HepG2 (cell line): ENCODE results near the gene RPS25. TPM values are rescaled to one million over a fixed set of nuclear protein-coding genes. Genes with fewer than 3 reads are reported as not detected.

Experiments
- CENPX ChIP-seq: sonication (generic); formaldehyde crosslinking; IDR thresholded peaks from 2 replicates; pipeline ENCODE4 v1.9.0; 2021; ENCODE audit warnings: mild to moderate bottlenecking, missing genetic modification reagents, moderate library complexity
- ISX ChIP-seq: sonication (generic); formaldehyde crosslinking; conservative IDR thresholded peaks from 2 replicates; pipeline ENCODE4 v1.5.0; 2020; ENCODE audit warnings: missing genetic modification reagents
- JDP2 ChIP-seq: sonication (generic); formaldehyde crosslinking; IDR thresholded peaks from 2 replicates; pipeline ENCODE4 v1.8.1; 2022; ENCODE audit warnings: missing genetic modification reagents, borderline replicate concordance
- KDM3A ChIP-seq: IDR thresholded peaks from 2 replicates; pipeline ENCODE4 v1.6.1; 2018; ENCODE audit warnings: low read depth, missing compliant biosample characterization
- MAFK ChIP-seq, 2 experiments: IDR thresholded peaks in 1 of 2; conservative IDR thresholded peaks in 1 of 2; 2 replicates each; pipeline ENCODE4 v1.6.1; 2011; ENCODE audit warnings: improper control_type of control experiment in 2 of 2, low read length in 2 of 2
- MED13 ChIP-seq: sonication (generic); formaldehyde crosslinking; IDR thresholded peaks from 2 replicates; pipeline ENCODE4 v1.5.0; 2020; ENCODE audit warnings: missing genetic modification reagents
- MTA3 ChIP-seq: sonication (generic); formaldehyde crosslinking; IDR thresholded peaks from 2 replicates; pipeline ENCODE4 v1.4.0; 2020; ENCODE audit warnings: missing genetic modification reagents
- NFKB2 ChIP-seq: sonication (generic); formaldehyde crosslinking; IDR thresholded peaks from 2 replicates; pipeline ENCODE4 v1.4.0; 2020; ENCODE audit warnings: missing genetic modification reagents, borderline replicate concordance
- NFKBIZ ChIP-seq: IDR thresholded peaks from 2 replicates; pipeline ENCODE4 v1.6.1; 2018; ENCODE audit warnings: missing genetic modification reagents, missing compliant biosample characterization
- ZFP36 ChIP-seq: fragments of 150-350 bp; IDR thresholded peaks from 2 replicates; pipeline ENCODE4 v1.6.1; 2018; ENCODE audit warnings: borderline replicate concordance, low read length, low read depth; ENCODE audit not compliant: partially characterized antibody
- ZNF205 ChIP-seq: IDR thresholded peaks from 2 replicates; pipeline ENCODE4 v1.6.1; 2018; ENCODE audit warnings: missing biosample characterization, missing genetic modification reagents
- ZNF430 ChIP-seq: sonication (generic); formaldehyde crosslinking; IDR thresholded peaks from 2 replicates; pipeline ENCODE4 v1.9.0; 2021; ENCODE audit warnings: mild to moderate bottlenecking, missing genetic modification reagents
- polyA plus RNA-seq, 8 experiments: library from polyadenylated mRNA; depleted of rRNA in 3 of 8; stranded (reverse) in 7 of 8; unstranded in 1 of 8; fragments of >200 nt; fragmentation: Illumina TruSeq in 4 of 8; extraction: Trizol in 4 of 8; gene quantifications; 2 replicates each; pipeline versions ENCODE4 v1.2.1 to v1.2.3, GENCODE V29; 2011 to 2016; ENCODE audit warnings: low read depth in 4 of 8, missing spikeins in 1 of 8, mixed read lengths in 1 of 8; ENCODE audit not compliant: insufficient read depth in 1 of 8
- total RNA-seq, 5 experiments: library from RNA; depleted of rRNA; stranded (reverse); fragments of >200 nt; fragmentation: Illumina TruSeq; extraction: Trizol; gene quantifications; 2 replicates each; pipeline ENCODE4 v1.2.3, GENCODE V29; 2016; ENCODE audit warnings: low read depth in 1 of 5
- TF ChIP-seq, protein P1 (sequence below): IDR thresholded peaks from 2 replicates; pipeline ENCODE4 v1.6.1; 2016; ENCODE audit warnings: missing compliant biosample characterization, missing genetic modification reagents, borderline replicate concordance
- TF ChIP-seq, protein P2 (sequence below): IDR thresholded peaks from 2 replicates; pipeline ENCODE4 v1.6.1; 2016; ENCODE audit warnings: low read depth, control low read depth
- TF ChIP-seq, protein P3 (sequence below): sonication (generic); formaldehyde crosslinking; IDR thresholded peaks from 2 replicates; pipeline ENCODE4 v1.5.0; 2020; ENCODE audit warnings: missing genetic modification reagents
- TF ChIP-seq, protein P4 (sequence below): sonication (generic); formaldehyde crosslinking; IDR thresholded peaks from 2 replicates; pipeline ENCODE4 v1.4.0; 2020; ENCODE audit warnings: missing genetic modification reagents, borderline replicate concordance
- TF ChIP-seq, protein P5 (sequence below): sonication (generic); formaldehyde crosslinking; IDR thresholded peaks from 2 replicates; pipeline ENCODE4 v1.5.0; 2020; ENCODE audit warnings: mild to moderate bottlenecking, missing genetic modification reagents, borderline replicate concordance
- TF ChIP-seq, protein P6 (sequence below): sonication (generic); formaldehyde crosslinking; IDR thresholded peaks from 2 replicates; pipeline ENCODE4 v1.8.1; 2023; ENCODE audit warnings: mild to moderate bottlenecking, missing genetic modification reagents

Gene RPS25
- total and polyA plus RNA-seq, 2 of the 13 experiments (the other 11 are each of a cell fraction or from before 2014, with no cell fraction given), result 839 to 1,415 TPM

DNA sequence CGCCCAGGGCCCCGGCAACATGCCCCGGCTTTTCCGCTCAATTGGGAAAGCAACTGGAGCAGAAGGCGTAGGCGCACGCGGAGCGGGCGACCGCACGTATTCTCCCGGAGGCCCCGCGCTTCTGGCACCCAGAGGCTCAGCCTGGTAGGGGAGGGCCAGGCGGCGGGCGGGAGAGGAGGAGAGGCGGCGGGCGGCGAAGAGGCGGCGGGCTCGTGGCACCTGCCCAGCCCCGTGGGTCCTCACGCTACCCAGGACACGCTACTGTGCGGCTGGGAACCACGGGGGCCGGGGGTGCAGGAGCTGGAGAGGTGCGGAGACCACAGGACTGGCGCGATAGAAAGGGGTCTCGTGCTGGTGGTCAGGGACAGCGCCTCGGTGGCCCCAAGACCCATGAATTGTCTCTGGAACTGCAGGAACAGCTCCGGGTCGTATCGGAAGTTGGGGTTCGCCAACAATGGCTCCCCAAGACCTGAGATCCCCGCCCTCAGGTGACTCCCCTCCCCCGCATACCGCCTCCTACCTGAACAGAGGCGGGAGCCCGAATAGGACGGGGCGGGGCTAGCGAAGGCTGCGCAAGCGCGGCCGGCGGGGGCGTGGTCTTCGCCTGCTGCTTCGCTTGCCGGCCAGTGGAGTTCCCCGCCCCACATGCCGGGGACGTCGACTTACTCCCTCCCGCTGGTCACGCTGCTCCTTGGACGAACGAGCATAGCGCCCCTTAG, 12.3 kb upstream of the RPS25 start, which contains the start of gene SLC37A4 (continued):
- TF ChIP-seq, protein P1, sequence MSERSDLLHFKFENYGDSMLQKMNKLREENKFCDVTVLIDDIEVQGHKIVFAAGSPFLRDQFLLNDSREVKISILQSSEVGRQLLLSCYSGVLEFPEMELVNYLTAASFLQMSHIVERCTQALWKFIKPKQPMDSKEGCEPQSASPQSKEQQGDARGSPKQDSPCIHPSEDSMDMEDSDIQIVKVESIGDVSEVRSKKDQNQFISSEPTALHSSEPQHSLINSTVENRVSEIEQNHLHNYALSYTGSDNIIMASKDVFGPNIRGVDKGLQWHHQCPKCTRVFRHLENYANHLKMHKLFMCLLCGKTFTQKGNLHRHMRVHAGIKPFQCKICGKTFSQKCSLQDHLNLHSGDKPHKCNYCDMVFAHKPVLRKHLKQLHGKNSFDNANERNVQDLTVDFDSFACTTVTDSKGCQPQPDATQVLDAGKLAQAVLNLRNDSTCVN, result no peak; the same call in 1 of the 2 replicates
- TF ChIP-seq NFKBIZ (CRISPR knock-in tag), result peak; percentile 59; the same call in 1 of the 2 replicates
- TF ChIP-seq ISX (CRISPR knock-in tag), result peak; percentile 61; the same call in 1 of the 2 replicates
- TF ChIP-seq ZNF430 (CRISPR knock-in tag), result peak; percentile 76; the same call in 1 of the 2 replicates
- peak; percentile 62; the same call in 1 of the 2 replicates for TF ChIP-seq ZNF205 (CRISPR knock-in tag)
- TF ChIP-seq NFKB2, result peak; percentile 87; the same call in 1 of the 2 replicates
- TF ChIP-seq KDM3A, result peak; percentile 75; the same call in 1 of the 2 replicates
- TF ChIP-seq, protein P2, sequence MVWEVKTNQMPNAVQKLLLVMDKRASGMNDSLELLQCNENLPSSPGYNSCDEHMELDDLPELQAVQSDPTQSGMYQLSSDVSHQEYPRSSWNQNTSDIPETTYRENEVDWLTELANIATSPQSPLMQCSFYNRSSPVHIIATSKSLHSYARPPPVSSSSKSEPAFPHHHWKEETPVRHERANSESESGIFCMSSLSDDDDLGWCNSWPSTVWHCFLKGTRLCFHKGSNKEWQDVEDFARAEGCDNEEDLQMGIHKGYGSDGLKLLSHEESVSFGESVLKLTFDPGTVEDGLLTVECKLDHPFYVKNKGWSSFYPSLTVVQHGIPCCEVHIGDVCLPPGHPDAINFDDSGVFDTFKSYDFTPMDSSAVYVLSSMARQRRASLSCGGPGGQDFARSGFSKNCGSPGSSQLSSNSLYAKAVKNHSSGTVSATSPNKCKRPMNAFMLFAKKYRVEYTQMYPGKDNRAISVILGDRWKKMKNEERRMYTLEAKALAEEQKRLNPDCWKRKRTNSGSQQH, result no peak; the same call in 1 of the 2 replicates
- no peak for TF ChIP-seq ZFP36
- TF ChIP-seq CENPX, result no peak
- TF ChIP-seq, protein P3, sequence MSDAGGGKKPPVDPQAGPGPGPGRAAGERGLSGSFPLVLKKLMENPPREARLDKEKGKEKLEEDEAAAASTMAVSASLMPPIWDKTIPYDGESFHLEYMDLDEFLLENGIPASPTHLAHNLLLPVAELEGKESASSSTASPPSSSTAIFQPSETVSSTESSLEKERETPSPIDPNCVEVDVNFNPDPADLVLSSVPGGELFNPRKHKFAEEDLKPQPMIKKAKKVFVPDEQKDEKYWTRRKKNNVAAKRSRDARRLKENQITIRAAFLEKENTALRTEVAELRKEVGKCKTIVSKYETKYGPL (CRISPR knock-in tag), result peak; percentile 75
- no peak; the same call in 1 of the 2 replicates for TF ChIP-seq MED13
- TF ChIP-seq, protein P4, sequence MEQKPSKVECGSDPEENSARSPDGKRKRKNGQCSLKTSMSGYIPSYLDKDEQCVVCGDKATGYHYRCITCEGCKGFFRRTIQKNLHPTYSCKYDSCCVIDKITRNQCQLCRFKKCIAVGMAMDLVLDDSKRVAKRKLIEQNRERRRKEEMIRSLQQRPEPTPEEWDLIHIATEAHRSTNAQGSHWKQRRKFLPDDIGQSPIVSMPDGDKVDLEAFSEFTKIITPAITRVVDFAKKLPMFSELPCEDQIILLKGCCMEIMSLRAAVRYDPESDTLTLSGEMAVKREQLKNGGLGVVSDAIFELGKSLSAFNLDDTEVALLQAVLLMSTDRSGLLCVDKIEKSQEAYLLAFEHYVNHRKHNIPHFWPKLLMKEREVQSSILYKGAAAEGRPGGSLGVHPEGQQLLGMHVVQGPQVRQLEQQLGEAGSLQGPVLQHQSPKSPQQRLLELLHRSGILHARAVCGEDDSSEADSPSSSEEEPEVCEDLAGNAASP (CRISPR knock-in tag), result peak; percentile 70
- no peak for TF ChIP-seq MAFK (conservative IDR thresholded peaks at IDR 0.05 in 1 of 2, IDR thresholded peaks at IDR 0.05 in 1 of 2; ENCODE audit: low read length in 2 of 2)
- TF ChIP-seq JDP2 (CRISPR knock-in tag), result no peak
- TF ChIP-seq, protein P5, sequence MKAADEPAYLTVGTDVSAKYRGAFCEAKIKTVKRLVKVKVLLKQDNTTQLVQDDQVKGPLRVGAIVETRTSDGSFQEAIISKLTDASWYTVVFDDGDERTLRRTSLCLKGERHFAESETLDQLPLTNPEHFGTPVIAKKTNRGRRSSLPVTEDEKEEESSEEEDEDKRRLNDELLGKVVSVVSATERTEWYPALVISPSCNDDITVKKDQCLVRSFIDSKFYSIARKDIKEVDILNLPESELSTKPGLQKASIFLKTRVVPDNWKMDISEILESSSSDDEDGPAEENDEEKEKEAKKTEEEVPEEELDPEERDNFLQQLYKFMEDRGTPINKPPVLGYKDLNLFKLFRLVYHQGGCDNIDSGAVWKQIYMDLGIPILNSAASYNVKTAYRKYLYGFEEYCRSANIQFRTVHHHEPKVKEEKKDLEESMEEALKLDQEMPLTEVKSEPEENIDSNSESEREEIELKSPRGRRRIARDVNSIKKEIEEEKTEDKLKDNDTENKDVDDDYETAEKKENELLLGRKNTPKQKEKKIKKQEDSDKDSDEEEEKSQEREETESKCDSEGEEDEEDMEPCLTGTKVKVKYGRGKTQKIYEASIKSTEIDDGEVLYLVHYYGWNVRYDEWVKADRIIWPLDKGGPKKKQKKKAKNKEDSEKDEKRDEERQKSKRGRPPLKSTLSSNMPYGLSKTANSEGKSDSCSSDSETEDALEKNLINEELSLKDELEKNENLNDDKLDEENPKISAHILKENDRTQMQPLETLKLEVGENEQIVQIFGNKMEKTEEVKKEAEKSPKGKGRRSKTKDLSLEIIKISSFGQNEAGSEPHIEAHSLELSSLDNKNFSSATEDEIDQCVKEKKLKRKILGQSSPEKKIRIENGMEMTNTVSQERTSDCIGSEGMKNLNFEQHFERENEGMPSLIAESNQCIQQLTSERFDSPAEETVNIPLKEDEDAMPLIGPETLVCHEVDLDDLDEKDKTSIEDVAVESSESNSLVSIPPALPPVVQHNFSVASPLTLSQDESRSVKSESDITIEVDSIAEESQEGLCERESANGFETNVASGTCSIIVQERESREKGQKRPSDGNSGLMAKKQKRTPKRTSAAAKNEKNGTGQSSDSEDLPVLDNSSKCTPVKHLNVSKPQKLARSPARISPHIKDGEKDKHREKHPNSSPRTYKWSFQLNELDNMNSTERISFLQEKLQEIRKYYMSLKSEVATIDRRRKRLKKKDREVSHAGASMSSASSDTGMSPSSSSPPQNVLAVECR (CRISPR knock-in tag), result peak; percentile 77; the same call in 1 of the 2 replicates
- TF ChIP-seq, protein P6, sequence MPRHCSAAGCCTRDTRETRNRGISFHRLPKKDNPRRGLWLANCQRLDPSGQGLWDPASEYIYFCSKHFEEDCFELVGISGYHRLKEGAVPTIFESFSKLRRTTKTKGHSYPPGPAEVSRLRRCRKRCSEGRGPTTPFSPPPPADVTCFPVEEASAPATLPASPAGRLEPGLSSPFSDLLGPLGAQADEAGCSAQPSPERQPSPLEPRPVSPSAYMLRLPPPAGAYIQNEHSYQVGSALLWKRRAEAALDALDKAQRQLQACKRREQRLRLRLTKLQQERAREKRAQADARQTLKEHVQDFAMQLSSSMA (CRISPR knock-in tag), result no peak
- no peak for TF ChIP-seq MTA3 (CRISPR knock-in tag)
